8988T (cell line): ENCODE data around the gene TRAPPC4.
"Not testable (repeated sequence)": the region's sequence is repeated elsewhere in the genome, so short reads cannot be mapped to it uniquely, and the experiment has no call there.

Source experiments
- DNase-seq: peaks from one replicate; pipeline ENCODE4 v3.0.0; 2011

The TRAPPC4 gene, protein sequence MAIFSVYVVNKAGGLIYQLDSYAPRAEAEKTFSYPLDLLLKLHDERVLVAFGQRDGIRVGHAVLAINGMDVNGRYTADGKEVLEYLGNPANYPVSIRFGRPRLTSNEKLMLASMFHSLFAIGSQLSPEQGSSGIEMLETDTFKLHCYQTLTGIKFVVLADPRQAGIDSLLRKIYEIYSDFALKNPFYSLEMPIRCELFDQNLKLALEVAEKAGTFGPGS

DNA sequence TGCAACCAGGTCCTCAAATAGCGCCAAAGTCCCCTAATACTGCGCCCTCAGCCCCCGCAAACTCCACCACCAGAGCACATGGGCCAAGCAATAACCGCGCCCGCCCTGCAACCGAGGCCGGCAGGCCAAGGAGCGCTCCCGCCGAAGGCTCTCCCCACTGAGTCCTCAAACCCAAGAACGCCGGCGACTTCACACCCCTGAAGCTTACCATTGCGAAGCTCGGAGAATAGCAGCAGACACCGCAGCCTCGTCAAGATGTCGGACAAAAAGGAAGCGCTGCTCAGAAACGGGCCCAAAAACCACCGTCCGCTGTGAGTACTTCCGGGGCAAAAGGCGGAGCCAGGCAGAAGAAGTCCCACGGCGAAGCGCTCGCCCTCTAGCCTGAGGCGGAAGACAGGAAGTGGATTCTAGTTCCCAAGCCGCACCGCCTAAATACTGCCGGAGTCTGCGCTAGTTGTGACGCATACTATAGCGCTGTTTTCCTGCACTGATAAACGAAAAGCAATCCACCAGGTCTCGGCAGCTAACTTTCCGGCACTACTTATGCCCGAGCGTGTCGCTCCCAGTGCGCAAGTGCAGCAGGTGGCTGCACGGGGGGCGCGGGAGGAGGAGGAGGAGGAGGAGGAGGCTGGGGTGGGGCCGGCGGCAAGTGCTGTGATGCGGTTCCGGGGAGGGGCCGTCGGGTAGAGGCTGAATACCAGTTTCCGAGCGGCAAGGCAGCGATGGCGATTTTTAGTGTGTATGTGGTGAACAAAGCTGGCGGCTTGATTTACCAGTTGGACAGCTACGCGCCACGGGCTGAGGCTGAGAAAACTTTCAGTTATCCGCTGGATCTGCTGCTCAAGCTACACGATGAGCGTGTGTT lies at the start of gene TRAPPC4, which contains the start of gene RPS25:
TRAPPC4 (plus strand) TSS at position 693 of the 865 bp plus-strand sequence; CDS start at position 723, 30 bp downstream.
RPS25 (minus strand) TSS at position 270 of the 865 bp plus-strand sequence; CDS start at position 211, 59 bp downstream.
- peak; percentile 88 for DNase-seq

DNA sequence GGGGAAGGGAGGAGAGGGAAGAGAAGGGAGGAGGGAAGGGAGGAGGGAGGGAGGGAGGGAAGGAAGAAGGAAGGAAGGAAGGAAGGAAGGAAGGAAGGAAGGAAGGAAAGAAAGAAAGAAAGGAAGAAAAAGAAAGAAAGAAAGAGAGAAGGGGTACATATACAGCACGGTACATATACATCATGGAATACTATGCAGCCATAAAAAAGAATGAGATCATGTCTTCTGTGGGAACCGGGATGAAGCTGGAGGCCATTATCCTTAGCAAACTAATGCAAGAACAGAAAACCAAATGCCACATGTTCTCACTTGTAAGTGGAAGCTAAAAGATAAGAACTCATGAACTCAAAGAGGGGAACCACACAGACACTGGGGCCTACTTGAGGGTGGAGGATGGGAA lies 49.1 kb upstream of the TRAPPC4 start:
- DNase-seq, result not testable (repeated sequence)

DNA sequence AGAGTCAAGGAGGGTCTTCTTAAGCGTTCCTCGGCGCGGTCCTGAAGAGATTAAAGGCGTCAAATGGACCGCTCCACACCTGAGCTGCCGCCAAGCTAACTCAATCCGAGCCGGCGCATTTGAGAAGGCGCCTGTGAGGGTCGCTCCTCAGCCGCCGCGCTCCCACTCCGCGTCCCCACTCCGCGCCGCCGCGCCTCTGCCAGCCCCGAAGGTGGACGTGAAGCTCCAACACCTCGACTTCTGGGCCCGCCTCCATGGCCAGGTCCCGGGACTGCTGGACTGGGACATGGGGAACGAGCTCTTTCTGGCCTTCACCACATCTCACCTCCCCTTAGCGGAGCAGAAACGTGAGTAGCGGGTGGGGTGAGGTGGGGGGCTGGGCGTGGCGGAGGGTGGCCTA lies 46.9 kb upstream of the TRAPPC4 start, which contains the start of gene FOXR1:
FOXR1 (plus strand) TSS at position 116 of the 400 bp plus-strand sequence; CDS start at position 287, 171 bp downstream.
- DNase-seq, result no peak

DNA sequence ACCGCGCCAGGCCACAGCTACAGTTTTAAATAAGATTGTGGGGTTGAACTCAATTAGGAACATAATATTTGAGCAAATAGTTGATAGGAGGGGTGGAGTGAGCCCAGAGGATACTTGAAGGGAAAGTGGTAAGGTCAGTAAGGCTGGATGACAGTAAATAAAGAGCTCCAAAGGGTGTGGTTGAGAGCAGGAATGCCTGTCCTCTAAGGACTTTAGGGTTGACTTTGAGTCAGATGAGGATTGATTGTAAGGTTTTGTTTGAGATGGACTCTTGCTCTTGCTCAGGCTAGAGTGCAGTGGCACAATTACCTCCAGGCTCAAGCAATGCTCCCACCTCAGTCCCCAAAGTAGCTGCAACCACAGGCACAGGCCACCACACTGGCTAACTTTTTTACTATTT lies 44.6 kb upstream of the TRAPPC4 start:
- DNase-seq, result no peak

- no peak for DNase-seq
These were observed 42.5 kb upstream of the TRAPPC4 start for GRCh38 chr11:118975771-118976709.

GRCh38 chr11:118979434-118979833 lies 39.1 kb upstream of the TRAPPC4 start:
- DNase-seq, result no peak

- no peak for DNase-seq
These were observed 38.2 kb upstream of the TRAPPC4 start for GRCh38 chr11:118980191-118980881.

- DNase-seq, result not testable (repeated sequence)
These were observed 34.2 kb upstream of the TRAPPC4 start for GRCh38 chr11:118984337-118984736.

- no peak for DNase-seq
These were observed 33.7 kb upstream of the TRAPPC4 start for GRCh38 chr11:118984825-118985224.

DNA sequence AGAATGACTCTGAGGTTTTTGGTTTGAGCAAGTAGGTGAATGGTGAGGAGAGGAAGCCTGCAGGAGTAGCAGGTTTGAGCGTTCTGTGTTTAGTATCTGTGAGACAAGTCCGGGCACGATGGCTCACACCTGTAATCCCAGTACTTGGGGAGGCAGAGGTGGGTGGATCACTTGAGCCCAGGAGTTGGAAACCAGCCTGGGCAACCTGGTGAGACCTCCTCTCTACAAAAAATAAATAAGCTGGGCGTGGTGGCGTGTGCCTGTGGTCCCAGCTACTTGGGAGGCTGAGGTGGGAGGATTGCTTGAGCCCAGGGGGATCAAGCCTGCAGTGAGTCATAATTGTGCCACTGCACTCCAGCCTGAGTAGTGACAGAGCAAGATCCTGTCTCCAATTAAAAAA lies 30.3 kb upstream of the TRAPPC4 start:
- DNase-seq, result no peak

DNA sequence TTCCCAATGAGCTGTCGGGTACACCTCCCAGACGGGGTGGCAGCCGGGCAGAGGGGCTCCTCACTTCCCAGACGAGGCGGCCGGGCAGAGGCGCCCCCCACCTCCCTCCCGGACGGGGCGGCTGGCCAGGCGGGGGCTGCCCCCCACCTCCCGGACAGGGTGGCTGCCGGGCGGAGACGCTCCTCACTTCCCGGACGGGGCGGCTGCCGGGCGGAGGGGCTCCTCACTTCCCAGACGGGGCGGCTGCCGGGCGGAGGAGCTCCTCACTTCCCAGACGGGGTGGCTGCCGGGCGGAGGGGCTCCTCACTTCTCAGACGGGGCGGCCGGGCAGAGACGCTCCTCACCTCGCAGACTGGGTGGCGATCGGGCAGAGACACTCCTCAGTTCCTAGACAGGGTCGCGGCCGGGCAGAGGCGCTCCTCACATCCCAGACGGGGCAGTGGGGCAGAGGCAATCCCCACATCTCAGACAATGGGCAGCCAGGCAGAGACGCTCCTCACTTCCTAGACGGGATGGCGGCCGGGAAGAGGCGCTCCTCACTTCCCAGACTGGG lies 27.0 kb upstream of the TRAPPC4 start:
- not testable (repeated sequence) for DNase-seq

DNA sequence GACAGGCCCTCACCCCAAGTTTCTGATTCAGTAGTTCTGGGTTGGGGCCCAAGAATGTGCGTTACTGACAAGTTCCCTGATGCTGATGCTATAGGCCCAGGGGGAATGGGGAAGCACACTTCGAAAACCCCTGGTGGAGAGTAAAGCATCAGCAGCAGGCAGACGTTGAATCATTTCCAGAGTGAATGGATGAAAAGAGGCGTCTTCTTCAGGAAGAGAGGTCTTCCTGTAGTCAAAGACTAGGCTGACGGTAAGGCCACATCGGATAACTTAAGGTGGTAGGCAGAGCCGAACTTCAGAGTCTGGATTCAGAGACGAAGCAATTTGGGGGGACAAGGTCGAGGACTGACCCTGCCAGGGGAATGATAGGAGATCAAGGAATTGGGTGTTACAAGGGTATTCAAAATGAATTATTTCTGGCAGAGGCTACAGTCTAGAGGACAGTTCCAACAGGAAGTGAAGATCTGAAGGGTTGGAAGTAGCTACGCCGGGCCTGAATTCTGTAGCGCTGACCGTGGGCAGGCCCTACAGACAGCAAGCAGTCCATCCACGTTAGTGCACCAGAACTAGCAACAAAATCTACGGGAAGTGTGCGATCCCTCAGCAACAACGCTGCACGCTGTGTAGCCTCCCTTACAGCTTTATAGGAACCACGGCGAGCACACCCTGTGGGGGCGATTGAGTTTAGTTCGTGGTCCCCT lies 21.5 kb upstream of the TRAPPC4 start:
- no peak for DNase-seq

GRCh38 chr11:118997627-118998387 lies 20.8 kb upstream of the TRAPPC4 start, which contains the start of gene CENATAC:
Gene CENATAC, plus strand, starts transcription at chr11:118998138. Its CDS starts 60 bp downstream, at chr11:118998198.
- peak; percentile 98 for DNase-seq

- no peak for DNase-seq
These were observed 20.2 kb upstream of the TRAPPC4 start for GRCh38 chr11:118998388-118998717.

GRCh38 chr11:118998822-118999221 lies 19.7 kb upstream of the TRAPPC4 start:
- DNase-seq, result no peak

- DNase-seq, result no peak
These were observed 17.7 kb upstream of the TRAPPC4 start for GRCh38 chr11:119000906-119001305.

- DNase-seq, result no peak
These were observed 11.9 kb upstream of the TRAPPC4 start for GRCh38 chr11:119006656-119007055.

GRCh38 chr11:119011476-119012053 lies 7.0 kb upstream of the TRAPPC4 start:
- DNase-seq, result no peak

DNA sequence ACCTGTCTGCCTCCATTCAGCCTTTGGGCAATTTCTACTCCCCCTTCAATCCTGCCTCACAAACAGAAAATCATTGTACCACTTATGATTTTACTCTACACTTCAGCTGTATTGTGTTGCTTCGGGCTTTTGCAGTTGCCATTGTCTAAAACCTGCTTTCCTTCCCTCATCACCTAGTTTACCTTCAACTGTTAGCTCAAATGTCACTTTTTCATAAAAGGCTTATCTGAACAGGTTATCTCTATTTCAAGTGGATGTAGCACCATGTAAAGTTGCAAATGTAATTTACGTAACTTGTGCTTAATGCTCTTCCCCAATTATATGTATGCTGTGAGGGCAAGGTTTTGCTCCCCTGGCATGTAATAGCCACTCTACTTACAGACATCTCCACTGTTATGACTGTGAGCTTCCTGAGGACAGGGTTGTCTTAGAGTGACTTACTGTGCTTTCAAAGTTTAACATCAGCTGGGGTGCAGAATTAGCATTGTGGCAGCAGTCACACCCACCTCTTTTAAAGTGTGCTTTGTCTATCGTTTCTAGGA lies 5.9 kb upstream of the TRAPPC4 start:
- DNase-seq, result peak; percentile 10
